Colonic mucosa (tissue), 4 donors: ENCODE measurements around the gene PHF21B. TPM values are rescaled to one million over a fixed set of nuclear protein-coding genes. Genes with fewer than 3 reads are reported as not detected.
"Not testable (repeated sequence)": the region's sequence is repeated elsewhere in the genome, so short reads cannot be mapped to it uniquely, and the experiment has no call there.

Source experiments
- DNase-seq: peaks from one replicate; pipeline ENCODE4 v3.0.0-alpha.2; 2020
- H3K27ac ChIP-seq: fragments of 200-600 bp; one replicate; pipeline ENCODE4 v1.8.0; 2021
- H3K27me3 ChIP-seq: fragments of 200-600 bp; one replicate; pipeline ENCODE4 v1.8.0; 2021
- H3K36me3 ChIP-seq: fragments of 200-600 bp; one replicate; pipeline ENCODE4 v1.8.0; 2021
- H3K4me1 ChIP-seq: fragments of 200-600 bp; one replicate; pipeline ENCODE4 v1.8.0; 2021; ENCODE audit warnings: mild to moderate bottlenecking
- H3K4me3 ChIP-seq: fragments of 200-600 bp; one replicate; pipeline ENCODE4 v1.8.0; 2021
- H3K9ac ChIP-seq, 2 donors: one replicate each; pipeline ENCODE4 v1.7.0; 2013; ENCODE audit warnings: control low read depth in 2 of 2, low read depth in 2 of 2, low read length in 2 of 2
- H3K9me3 ChIP-seq: fragments of 200-600 bp; one replicate; pipeline ENCODE4 v1.8.0; 2021
- intact Hi-C: fragments of 100-400 bp; cut with DNase I; formaldehyde crosslinking; loops from one replicate; pipeline ENCODE4 v1.14.1; 2022
- total RNA-seq, 2 donors: library from RNA; stranded (reverse); fragmentation: NEBNext Ultra II Directional in 1 of 2; extraction: Animal tissue kit (Norgen Biotek cat#: 25700) in 1 of 2; gene quantifications; one replicate each; pipeline ENCODE4 v1.2.1, GENCODE V29; 2021
- TF ChIP-seq, protein P1 (sequence below): fragments of 200-600 bp; IDR thresholded peaks from one replicate; pipeline ENCODE4 v1.8.0; 2022; ENCODE audit warnings: antibody characterized with exemption, mild to moderate bottlenecking
- donor health status: healthy.
- donor health status: DM: no; HTN: no; CAD: no.
- donor health status: DM: no; HTN: no; CAD: no.

The PHF21B gene
- total RNA-seq, 2 donors from 2014 or later, result not detected

DNA sequence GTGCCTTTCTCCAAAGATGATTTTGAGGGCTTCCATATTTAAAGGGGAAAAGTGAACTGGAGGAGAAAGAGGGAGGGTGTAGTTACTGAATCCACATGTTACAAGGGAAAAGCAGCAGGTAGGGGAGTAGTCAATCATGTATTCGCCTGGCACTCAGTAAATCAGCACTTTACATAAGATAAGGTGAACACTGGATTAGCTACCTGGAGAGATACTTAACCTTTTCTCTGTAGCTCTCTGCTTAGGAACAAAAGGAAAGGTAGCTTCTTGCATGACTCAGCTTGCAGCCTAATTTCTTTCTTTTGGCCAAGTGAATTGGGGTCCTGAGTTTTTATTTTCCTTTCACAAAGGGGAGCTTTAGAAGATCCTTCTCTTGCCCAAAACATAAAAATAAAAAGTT lies 43.3 kb upstream of the PHF21B start:
- Histone ChIP-seq H3K9me3 (no peaks in the 10 kb centered on the region), H3K9ac (no peak overlapping the region), H3K4me3 (no peak overlapping the region), H3K27ac (no peak overlapping the region), H3K27me3 (no peaks in the 10 kb centered on the region), H3K36me3 (no peaks in the 10 kb centered on the region), H3K4me1 (no peaks in the 10 kb centered on the region)
- intact Hi-C loops, result no loop called here
- TF ChIP-seq, protein P1, sequence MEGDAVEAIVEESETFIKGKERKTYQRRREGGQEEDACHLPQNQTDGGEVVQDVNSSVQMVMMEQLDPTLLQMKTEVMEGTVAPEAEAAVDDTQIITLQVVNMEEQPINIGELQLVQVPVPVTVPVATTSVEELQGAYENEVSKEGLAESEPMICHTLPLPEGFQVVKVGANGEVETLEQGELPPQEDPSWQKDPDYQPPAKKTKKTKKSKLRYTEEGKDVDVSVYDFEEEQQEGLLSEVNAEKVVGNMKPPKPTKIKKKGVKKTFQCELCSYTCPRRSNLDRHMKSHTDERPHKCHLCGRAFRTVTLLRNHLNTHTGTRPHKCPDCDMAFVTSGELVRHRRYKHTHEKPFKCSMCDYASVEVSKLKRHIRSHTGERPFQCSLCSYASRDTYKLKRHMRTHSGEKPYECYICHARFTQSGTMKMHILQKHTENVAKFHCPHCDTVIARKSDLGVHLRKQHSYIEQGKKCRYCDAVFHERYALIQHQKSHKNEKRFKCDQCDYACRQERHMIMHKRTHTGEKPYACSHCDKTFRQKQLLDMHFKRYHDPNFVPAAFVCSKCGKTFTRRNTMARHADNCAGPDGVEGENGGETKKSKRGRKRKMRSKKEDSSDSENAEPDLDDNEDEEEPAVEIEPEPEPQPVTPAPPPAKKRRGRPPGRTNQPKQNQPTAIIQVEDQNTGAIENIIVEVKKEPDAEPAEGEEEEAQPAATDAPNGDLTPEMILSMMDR, result no peak
- no peak for DNase-seq

DNA sequence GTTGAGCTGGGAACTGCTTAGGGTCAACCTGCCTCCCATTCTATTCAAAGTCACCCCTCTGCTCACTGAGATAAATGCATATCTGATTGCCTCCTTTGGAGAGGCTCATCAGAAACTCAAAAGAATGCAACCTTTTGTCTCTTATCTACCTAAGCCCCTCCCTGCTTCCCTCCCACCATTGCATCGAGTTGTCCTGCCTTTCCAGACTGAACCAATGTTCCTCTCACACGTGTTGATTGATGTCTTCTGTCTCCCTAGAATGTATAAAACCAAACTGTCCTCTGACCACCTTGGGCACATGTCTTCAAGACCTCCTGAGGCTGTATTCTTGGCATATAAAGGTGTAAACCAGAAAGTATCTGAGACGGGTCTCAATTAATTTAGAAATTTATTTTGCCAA lies 42.9 kb upstream of the PHF21B start:
- H3K36me3 ChIP-seq, H3K9ac ChIP-seq, H3K9me3 ChIP-seq, intact Hi-C loops, H3K4me1 ChIP-seq, H3K27ac ChIP-seq, H3K4me3 ChIP-seq, DNase-seq, H3K27me3 ChIP-seq: not testable (repeated sequence)

DNA sequence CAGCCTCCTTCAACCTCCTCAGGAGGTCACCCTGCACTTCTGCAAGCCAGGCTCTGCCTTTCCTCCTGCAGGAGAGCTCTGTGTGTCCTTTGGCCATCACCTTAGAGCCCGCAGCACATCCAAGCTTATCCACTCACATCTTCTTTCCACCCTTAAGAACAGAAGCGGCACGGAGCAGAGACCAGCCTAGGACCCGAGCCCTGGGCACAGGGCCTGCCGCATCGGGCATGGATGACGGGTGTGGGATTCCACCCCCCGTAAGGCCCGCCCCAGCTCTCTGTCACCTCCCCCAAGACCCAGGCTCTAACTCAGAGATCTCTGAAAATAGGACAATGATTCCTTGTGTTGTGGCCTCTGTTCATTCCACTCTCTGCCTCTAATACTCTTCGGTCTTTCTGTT lies 42.1 kb upstream of the PHF21B start:
- H3K27me3 ChIP-seq, result no peaks in the 10 kb centered on the region
- no peak for DNase-seq
- no peak overlapping the region for H3K9ac ChIP-seq
- H3K4me3 ChIP-seq, result no peak overlapping the region
- TF ChIP-seq, protein P1, result no peak
- H3K36me3 ChIP-seq, result no peaks in the 10 kb centered on the region
- no peaks in the 10 kb centered on the region for H3K9me3 ChIP-seq
- intact Hi-C loops, result no loop called here
- no peaks in the 10 kb centered on the region for H3K4me1 ChIP-seq
- H3K27ac ChIP-seq, result no peak overlapping the region

DNA sequence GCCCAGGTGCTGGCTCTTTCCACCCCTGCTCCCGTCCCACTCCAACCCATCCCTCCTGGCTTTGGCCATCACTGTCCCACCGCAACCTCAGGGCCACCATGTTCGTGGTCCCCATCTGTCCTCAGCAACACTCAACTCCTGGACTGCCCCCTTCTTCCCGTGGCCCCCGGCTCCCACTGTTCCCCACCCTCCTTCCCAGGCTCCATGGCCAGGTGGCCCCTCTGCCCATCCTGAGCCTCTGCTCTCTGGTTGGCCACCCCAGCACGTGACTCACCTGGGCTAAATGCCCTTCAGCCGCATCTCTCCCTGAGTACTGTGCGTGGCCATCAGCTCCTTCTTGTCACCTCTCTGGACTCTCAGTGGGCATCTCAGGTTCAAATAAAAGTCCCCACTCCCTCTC lies 41.6 kb upstream of the PHF21B start:
- H3K27ac ChIP-seq, result no peak overlapping the region
- H3K36me3 ChIP-seq, result no peaks in the 10 kb centered on the region
- H3K9me3 ChIP-seq, result no peaks in the 10 kb centered on the region
- TF ChIP-seq, protein P1, result no peak
- no peak overlapping the region for H3K9ac ChIP-seq
- intact Hi-C loops, result no loop called here
- H3K27me3 ChIP-seq, result no peaks in the 10 kb centered on the region
- H3K4me3 ChIP-seq, result no peak overlapping the region
- no peaks in the 10 kb centered on the region for H3K4me1 ChIP-seq
- no peak for DNase-seq

DNA sequence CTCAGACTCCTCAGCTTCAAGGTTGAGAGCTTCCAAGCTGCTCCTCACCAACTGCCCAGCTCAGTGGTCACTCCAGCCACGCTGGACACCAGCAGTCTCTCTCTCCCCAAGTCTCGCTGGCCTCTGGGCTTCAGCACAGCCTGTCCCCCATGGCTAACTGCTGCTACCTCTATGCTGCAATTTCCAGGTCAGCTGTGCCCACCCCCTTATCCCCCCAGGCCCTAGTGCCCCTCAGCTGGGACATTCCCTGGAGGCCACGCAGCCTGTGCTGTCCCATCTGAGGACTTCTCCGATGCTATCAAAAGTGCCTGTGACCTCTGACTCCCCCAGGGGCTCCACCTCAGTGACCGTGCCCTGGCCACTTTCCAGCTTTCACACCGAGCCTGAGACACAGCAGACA lies 37.5 kb upstream of the PHF21B start:
- Histone ChIP-seq H3K4me3 (no peak overlapping the region), H3K9ac (no peak overlapping the region), H3K4me1 (no peaks in the 10 kb centered on the region), H3K9me3 (no peaks in the 10 kb centered on the region), H3K27ac (no peak overlapping the region), H3K36me3 (no peaks in the 10 kb centered on the region), H3K27me3 (no peaks in the 10 kb centered on the region)
- no peak for DNase-seq
- TF ChIP-seq, protein P1, result no peak
- intact Hi-C loops, result no loop called here

- Histone ChIP-seq H3K9me3 (no peaks in the 10 kb centered on the region), H3K27me3 (no peaks in the 10 kb centered on the region), H3K36me3 (no peaks in the 10 kb centered on the region), H3K4me3 (no peak overlapping the region), H3K4me1 (no peaks in the 10 kb centered on the region), H3K9ac (no peak overlapping the region), H3K27ac (no peak overlapping the region)
- no peak for DNase-seq
- TF ChIP-seq, protein P1, result no peak
- intact Hi-C loops, result no loop called here
Observed at GRCh38 chr22:45045208-45045607, 35.4 kb upstream of the PHF21B start.
